ENCODE data around the gene LRP10.
"Not testable (repeated sequence)": the region's sequence is repeated elsewhere in the genome, so short reads cannot be mapped to it uniquely, and the experiment has no call there.

Gene LRP10

DNA sequence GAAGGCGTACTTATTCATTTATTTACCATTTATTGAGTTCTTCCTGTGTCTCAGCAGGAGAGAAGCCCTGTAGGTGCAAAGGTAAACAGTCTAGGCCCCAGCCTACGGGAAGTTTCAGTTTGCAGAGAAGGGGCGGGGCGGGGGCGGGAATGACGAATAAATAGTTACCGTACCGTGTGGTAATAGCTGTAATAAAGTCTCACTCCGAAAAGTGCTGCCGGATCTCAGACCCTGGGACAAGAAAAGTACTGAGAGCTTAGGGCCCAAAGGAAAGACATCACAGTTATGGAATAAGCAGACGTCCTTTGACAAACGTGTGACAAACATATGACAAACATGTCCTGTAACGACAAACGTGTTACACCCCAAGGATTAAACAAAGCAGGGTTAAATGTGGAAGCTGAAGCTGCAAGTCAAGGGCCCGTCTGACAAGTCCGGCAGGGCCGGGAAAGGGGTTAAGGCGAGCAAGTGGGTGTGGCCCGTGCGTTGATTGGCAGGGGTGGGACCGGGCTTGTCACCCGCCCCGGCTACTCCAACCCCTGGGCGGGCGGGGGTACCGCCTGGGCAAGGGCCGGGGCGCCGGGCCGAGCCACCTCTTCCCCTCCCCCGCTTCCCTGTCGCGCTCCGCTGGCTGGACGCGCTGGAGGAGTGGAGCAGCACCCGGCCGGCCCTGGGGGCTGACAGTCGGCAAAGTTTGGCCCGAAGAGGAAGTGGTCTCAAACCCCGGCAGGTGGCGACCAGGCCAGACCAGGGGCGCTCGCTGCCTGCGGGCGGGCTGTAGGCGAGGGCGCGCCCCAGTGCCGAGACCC, at the start of gene LRP10:
Gene LRP10 (plus strand): TSS at position 517 of the 809 bp plus-strand sequence. CDS start 564 bp downstream, outside the sequence.
- peak; percentile 92 for DNase-seq

GRCh38 chr14:22822016-22822570, 49.4 kb upstream of the LRP10 start:
- no peak for DNase-seq

- DNase-seq: peak; percentile 89
Measured at GRCh38 chr14:22822571-22823098, 48.9 kb upstream of the LRP10 start.

GRCh38 chr14:22824711-22825359, 46.7 kb upstream of the LRP10 start:
- DNase-seq: no peak

DNA sequence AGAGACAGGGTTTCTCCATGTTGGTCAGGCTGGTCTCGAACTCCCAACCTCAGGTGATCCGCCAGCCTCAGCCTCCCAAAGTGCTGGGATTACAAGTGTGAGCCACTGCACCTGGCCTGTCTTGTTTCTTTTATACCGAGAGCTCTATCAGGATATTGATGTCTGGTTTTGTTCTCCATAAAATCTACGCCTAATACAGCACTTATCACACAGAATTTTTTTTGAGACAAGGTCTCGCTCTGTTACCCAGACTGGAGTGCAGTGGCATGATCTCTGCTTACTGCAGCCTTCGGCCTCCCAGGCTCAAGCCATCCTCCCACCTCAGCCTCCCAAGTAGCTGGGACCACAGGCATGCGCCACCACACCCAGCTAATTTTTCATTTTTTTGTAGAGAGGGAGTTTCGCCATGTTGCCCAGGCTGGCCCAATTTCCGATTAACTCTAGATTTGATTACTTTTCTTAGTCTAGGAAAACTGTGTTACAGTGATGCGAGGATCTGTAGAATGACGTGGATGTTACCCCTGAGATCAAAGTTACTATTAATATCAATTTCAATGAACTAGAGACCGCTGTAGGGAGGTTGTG, 42.4 kb upstream of the LRP10 start:
- not testable (repeated sequence) for DNase-seq

DNA sequence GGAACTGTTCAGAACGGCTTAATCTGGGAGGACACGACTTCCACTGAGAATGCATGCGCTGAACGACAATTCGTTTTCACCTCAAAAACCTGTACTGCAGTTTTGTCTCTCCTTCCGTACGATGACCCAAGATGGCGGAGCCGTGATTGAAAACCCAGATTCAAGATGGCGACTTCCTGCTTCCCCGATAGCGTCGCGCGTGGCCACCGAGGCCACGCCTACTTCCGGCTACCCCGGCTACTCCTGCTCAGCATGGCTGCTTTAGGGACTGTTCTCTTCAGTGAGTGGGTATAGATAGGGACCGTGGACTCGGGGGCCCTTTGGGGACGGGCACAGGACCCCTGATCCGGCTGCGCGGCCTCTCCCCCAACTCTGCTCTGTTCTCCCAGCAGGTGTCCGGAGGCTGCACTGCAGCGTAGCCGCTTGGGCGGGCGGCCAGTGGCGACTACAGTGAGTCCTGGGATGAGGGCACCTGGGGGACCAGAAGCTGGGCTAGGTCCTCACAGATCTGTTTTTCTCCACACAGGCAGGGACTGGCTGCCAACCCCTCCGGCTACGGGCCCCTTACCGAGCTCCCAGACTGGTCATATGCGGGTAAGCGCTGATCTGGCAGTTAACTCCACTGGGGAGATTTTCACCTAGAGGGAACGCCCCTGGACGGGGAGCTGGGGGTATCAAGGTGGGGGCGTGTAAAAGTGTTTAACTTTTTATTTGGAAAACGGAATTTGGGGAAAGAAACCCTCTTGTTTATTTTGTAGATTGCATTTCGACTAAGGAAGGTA, 41.7 kb upstream of the LRP10 start, which contains the start of gene MRPL52:
Gene MRPL52 (plus strand): TSS at position 227 of the 782 bp plus-strand sequence. CDS start 26 bp downstream, at position 253.
- DNase-seq: peak; percentile 96

DNA sequence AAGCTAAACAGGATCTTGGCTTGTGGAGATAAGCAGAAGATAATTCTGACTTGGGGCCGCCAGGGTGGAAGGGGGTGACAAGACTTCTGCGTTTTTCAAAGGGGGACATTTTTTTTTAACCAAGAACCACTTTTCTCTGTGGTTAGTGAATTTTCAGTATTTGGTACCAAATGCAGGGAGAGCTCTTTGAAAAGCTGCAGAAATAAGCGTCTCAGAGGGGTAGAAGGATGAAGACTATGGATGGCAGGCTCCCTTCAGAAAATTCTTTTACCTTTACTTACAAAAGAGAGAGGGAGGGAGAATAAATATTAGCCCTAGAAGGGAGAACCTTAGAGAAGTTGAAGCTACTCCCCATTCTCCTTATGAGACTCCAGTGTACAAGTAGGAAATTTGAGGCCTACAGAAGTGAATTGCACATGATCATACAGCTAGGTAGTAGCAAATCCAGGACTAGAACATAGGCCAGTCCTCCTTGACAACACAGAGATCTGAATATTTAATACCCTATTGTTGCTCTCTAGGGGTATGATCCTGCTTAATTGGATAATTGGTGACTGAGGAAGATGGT, 41.0 kb upstream of the LRP10 start:
- DNase-seq: no peak

GRCh38 chr14:22835505-22835904, 36.0 kb upstream of the LRP10 start:
- no peak for DNase-seq

DNA sequence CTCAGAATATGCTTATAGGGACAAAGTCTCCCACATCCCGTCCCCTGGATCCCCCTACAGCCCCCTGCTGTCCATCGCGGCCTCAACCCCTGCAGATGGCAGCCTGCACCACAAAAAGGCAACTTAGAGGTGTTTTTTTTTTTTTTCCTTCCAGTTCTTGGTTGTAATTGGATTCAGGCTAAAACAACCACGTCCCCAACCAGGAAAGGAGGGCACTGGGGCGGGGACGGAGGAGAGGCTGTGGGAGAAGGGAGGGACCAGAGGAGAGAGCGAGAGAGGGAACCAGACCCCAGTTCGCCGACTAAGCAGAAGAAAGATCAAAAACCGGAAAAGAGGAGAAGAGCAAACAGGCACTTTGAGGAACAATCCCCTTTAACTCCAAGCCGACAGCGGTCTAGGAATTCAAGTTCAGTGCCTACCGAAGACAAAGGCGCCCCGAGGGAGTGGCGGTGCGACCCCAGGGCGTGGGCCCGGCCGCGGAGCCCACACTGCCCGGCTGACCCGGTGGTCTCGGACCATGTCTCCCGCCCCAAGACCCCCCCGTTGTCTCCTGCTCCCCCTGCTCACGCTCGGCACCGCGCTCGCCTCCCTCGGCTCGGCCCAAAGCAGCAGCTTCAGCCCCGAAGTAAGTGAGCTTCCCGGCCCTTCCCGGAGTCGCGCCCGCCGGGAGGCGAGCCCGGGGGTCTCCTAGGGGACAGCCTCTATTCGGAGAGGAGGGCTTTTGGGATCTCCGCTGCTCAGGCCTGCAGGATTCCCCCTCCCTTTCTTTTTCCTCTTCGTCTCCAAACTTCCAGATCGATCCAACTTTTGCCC, 35.0 kb upstream of the LRP10 start, which contains the start of gene MMP14:
Gene MMP14 (plus strand): TSS at position 285 of the 813 bp plus-strand sequence. CDS start 233 bp downstream, at position 518.
- no peak for DNase-seq

- no peak for DNase-seq
Measured at GRCh38 chr14:22837114-22837749, 34.3 kb upstream of the LRP10 start.

DNA sequence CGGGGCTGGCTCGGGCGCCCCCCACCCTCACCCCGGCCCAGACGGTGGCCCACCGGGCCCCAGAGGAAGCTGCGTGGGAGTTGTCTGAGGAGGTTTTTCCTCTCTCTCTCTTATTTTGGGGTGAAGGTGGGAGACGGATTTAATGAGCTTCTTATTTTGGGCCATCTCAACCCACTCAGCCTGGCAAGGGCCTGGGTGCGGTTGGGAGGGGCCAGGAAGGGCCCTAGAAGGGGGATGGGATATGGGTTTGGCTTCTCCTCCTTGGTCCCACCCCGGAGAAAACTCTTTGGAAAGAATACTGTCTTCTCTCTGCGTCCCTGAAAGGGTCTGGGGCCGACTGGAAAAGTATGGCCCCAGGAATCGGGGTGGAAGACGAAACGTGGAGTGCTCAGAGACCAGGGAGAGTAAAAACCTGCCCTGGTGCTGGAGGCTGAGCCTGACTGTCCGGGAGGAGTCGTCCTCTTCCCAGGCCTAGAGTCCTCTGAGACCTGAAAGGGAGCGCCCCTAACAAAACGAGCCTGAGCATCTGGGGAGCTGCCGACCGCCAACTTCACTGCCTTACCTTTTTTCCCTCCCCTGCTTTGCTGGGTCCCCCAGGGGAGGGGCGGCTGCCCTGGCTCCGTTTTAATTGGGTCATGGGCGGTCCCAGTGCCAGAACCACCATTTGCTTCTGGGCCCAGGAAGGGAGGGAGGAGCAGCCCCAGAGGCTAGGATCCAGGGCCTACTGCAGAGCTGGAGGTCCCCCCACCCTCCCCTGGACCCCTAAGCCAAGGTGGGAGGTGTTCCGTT, 33.6 kb upstream of the LRP10 start:
- no peak for DNase-seq

GRCh38 chr14:22838631-22839041, 32.9 kb upstream of the LRP10 start:
- DNase-seq: no peak

DNA sequence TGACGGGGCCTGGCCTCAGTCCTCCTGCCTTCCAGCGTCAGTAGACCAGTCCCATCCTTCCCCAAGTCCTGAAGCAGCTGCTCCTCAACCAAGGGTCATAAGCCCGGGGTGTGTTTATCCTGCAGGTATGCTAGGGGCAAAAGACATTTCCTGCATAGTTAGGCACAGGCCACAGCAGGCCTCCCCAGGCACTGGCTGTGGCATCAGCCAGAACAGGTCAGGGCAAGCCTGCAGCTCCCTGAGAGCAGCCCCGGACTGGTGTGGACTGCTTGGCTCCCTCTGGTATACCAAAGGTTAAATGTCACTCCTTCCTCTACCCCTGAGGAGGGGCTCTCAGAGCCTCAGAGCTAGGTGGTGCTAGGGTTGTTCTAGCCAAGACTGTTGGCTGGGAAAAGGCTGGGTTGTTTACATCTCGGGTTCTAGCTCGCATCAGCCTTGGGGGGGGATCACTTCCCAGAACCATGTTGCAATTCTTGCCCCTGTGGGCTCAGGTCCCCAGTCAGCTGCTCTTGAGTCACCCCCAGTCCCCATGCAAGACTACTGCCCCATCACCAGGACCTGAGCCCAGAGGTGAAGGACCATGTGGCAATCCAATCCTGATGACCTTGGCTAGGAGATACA, 32.3 kb upstream of the LRP10 start:
- no peak for DNase-seq

DNA sequence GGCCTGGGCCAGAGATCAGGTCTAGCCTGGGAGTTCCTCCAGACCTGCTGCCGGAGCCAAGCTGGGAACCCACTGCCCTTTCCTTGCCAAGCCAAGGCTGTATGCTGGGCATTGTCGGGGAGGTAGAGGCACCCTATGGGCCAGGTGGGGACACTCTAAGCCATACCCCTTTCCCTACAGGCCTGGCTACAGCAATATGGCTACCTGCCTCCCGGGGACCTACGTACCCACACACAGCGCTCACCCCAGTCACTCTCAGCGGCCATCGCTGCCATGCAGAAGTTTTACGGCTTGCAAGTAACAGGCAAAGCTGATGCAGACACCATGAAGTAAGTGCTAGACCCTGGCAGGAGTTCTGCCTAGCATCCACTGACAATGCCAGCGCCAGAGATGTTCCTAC, 30.2 kb upstream of the LRP10 start:
- DNase-seq: no peak

DNA sequence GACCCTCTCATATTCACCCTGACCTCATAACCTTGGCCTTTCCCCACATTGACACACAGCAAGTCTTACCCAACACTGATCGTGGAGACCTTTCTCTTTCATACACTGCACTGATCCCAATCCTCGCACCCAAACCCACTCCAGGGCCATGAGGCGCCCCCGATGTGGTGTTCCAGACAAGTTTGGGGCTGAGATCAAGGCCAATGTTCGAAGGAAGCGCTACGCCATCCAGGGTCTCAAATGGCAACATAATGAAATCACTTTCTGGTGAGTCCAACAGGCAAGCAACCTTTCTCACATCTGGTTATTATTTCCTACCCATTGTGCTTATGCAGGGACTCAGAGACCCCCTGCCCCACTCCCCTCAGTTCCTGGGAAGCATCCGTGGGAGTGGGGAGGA, 29.8 kb upstream of the LRP10 start:
- DNase-seq: no peak

DNA sequence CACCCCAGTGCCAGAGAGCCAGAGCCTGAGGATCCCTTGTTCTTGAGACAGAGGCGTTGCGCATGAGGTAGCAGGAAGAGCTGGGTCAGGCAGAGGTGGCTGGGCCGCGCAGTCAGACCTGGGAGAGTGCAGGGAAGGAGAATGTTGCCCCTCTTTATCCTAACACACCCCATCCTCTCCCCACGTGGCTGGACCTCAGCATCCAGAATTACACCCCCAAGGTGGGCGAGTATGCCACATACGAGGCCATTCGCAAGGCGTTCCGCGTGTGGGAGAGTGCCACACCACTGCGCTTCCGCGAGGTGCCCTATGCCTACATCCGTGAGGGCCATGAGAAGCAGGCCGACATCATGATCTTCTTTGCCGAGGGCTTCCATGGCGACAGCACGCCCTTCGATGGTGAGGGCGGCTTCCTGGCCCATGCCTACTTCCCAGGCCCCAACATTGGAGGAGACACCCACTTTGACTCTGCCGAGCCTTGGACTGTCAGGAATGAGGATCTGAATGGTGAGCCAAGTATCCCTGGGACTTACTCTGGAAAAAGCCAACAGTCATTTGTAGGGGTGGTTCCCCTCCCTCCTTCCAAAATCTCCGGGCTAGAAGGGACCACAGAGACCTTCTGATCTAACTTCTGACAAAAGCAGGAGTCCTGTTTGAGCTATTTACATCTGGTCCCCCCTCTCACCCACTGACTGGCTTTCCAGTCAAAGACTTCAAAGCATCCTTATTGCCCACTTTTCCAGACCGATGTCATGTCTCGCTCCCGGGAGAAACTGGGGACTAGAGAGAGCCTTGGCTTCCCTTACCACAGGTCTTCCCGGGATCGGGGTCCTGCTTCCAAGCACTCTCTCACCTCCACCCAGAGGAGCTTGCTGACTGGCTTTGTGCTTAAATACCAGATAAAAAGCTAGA, 29.1 kb upstream of the LRP10 start:
- DNase-seq: no peak

- DNase-seq: no peak
Measured at GRCh38 chr14:22843123-22843925, 28.2 kb upstream of the LRP10 start.

All from activated effector memory CD4-positive, alpha-beta T cell treated with anti-CD3 and anti-CD28 coated beads, Interleukin-2, amount 50 U/mL, for 16 hours (primary cell).